KMS-11 (cell line): Measurements from ENCODE around the gene PIGQ.

Source experiments
- H2AFZ ChIP-seq: fragments of 200-600 bp; sonication (generic); 2 replicates; pipeline ENCODE4 v1.6.1; 2016; ENCODE audit warnings: antibody characterized with exemption, mixed run types, low read depth
- H3K27ac ChIP-seq: fragments of 200-600 bp; sonication (generic); 2 replicates; pipeline ENCODE4 v1.6.1; 2016; ENCODE audit warnings: mild to moderate bottlenecking, mixed run types
- H3K27me3 ChIP-seq: fragments of 200-600 bp; sonication (generic); 2 replicates; pipeline ENCODE4 v1.6.1; 2017; ENCODE audit warnings: mild to moderate bottlenecking, low read depth, mixed run types, moderate library complexity; ENCODE audit not compliant: insufficient read depth
- H3K36me3 ChIP-seq: fragments of 200-600 bp; sonication (generic); 2 replicates; pipeline ENCODE4 v1.6.1; 2017; ENCODE audit warnings: mild to moderate bottlenecking, mixed run types; ENCODE audit not compliant: insufficient read depth
- H3K4me1 ChIP-seq: fragments of 200-600 bp; sonication (generic); 2 replicates; pipeline ENCODE4 v1.6.1; 2016; ENCODE audit warnings: mild to moderate bottlenecking, low read depth, mixed run types; ENCODE audit not compliant: poor library complexity, severe bottlenecking
- H3K4me2 ChIP-seq: fragments of 200-600 bp; sonication (generic); 2 replicates; pipeline ENCODE4 v1.7.0; 2016; ENCODE audit warnings: mild to moderate bottlenecking, mixed run types
- H3K4me3 ChIP-seq: fragments of 200-600 bp; sonication (generic); IDR thresholded peaks from 2 replicates; pipeline ENCODE4 v1.6.1; 2017; ENCODE audit warnings: low read depth, low read length, mixed read lengths; ENCODE audit not compliant: insufficient read depth
- H3K79me2 ChIP-seq: fragments of 200-600 bp; sonication (generic); 2 replicates; pipeline ENCODE4 v1.6.1; 2016; ENCODE audit warnings: low read depth, mixed run types; ENCODE audit not compliant: insufficient read depth
- H3K9ac ChIP-seq: fragments of 200-600 bp; sonication (generic); 2 replicates; pipeline ENCODE4 v1.6.1; 2016; ENCODE audit warnings: mild to moderate bottlenecking, mixed run types
- H4K20me1 ChIP-seq: fragments of 200-600 bp; sonication (generic); 2 replicates; pipeline ENCODE4 v1.6.1; 2016; ENCODE audit warnings: mild to moderate bottlenecking, mixed run types; ENCODE audit not compliant: insufficient read depth
- CTCF ChIP-seq: fragments of 200-600 bp; sonication (generic); conservative IDR thresholded peaks from 2 replicates; pipeline ENCODE4 v1.6.1; 2017; ENCODE audit warnings: low read depth, mild to moderate bottlenecking, antibody characterized with exemption, low read length, moderate library complexity, mixed read lengths

Gene PIGQ

GRCh38 chr16:563072-563644 is 6.6 kb upstream of the PIGQ start:
- Histone ChIP-seq H3K4me3 (no peak overlapping the region), H3K4me2 (no peak overlapping the region), H3K36me3 (no peaks in the 10 kb centered on the region), H3K9ac (no peak overlapping the region), H4K20me1 (no peaks in the 10 kb centered on the region), H3K4me1 (peaks cover 21% of the 10 kb centered on the region), H3K27me3 (peaks cover 26% of the 10 kb centered on the region), H2AFZ (no peak overlapping the region), H3K27ac (no peak overlapping the region), H3K79me2 (no peaks in the 10 kb centered on the region)
- TF ChIP-seq CTCF, result no peak

- Histone ChIP-seq H3K9ac (no peak overlapping the region), H4K20me1 (no peaks in the 10 kb centered on the region), H2AFZ (no peak overlapping the region), H3K4me3 (no peak overlapping the region), H3K36me3 (no peaks in the 10 kb centered on the region), H3K27me3 (peaks cover 13% of the 10 kb centered on the region; the same call in 1 of the 2 replicates), H3K27ac (no peak overlapping the region), H3K4me2 (no peak overlapping the region), H3K79me2 (no peaks in the 10 kb centered on the region), H3K4me1 (peaks cover 30% of the 10 kb centered on the region)
- no peak for TF ChIP-seq CTCF
Measured at GRCh38 chr16:564690-565418, 4.9 kb upstream of the PIGQ start.

- H4K20me1 ChIP-seq, result no peaks in the 10 kb centered on the region
- H3K4me2 ChIP-seq, result peak overlapping the region; percentile 73; the same call in 1 of the 2 replicates
- H3K4me1 ChIP-seq, result peaks cover 30% of the 10 kb centered on the region
- no peak for TF ChIP-seq CTCF
- no peaks in the 10 kb centered on the region for H3K36me3 ChIP-seq
- H3K27me3 ChIP-seq, result peaks cover 13% of the 10 kb centered on the region; the same call in 1 of the 2 replicates
- no peak overlapping the region for H3K27ac ChIP-seq
- H3K9ac ChIP-seq, result no peak overlapping the region
- no peak overlapping the region for H3K4me3 ChIP-seq
- H3K79me2 ChIP-seq, result peaks cover 7% of the 10 kb centered on the region; the same call in 1 of the 2 replicates
- no peak overlapping the region for H2AFZ ChIP-seq
Measured at GRCh38 chr16:565419-566330, 4.1 kb upstream of the PIGQ start.

- Histone ChIP-seq H2AFZ (peak within 1 kb of the TSS; percentile 44), H4K20me1 (no peaks in the 10 kb centered on the region), H3K4me3 (no peak within 1 kb of the TSS), H3K9ac (peak within 1 kb of the TSS; percentile 37; the same call in 1 of the 2 replicates), H3K79me2 (peaks cover 9% of the 10 kb centered on the region; the same call in 1 of the 2 replicates), H3K4me2 (peak within 1 kb of the TSS; percentile 73), H3K4me1 (peaks cover 30% of the 10 kb centered on the region), H3K36me3 (no peaks in the 10 kb centered on the region), H3K27ac (peak within 1 kb of the TSS; percentile 61), H3K27me3 (peaks cover 6% of the 10 kb centered on the region; the same call in 1 of the 2 replicates)
- TF ChIP-seq CTCF, result no peak
Measured at GRCh38 chr16:566475-567372, 3.0 kb upstream of the PIGQ start, which contains the start of gene NHLRC4. NHLRC4 (plus strand) TSS chr16:567005; CDS start chr16:568048, 1,043 bp downstream.
